Activated CD4-positive, alpha-beta T cell treated with anti-CD3 and anti-CD28 coated beads, Interleukin-2, amount 10 ng/mL, durations not matched to agents 7 days and 5 days (primary cell): ENCODE results near the gene RPS3A. TPM values are rescaled to one million over a fixed set of nuclear protein-coding genes. Genes with fewer than 3 reads are reported as not detected.

ENCODE experiments used
- total RNA-seq, 2 experiments: library from RNA; stranded (reverse); gene quantifications; one replicate each; pipeline ENCODE4 v1.2.3, GENCODE V29; 2021

The RPS3A gene
- total RNA-seq, 2 experiments from 2014 or later = 1,755 to 1,802 TPM

Other genes with a start within 250 kb of the RPS3A start
- 10 to 100 TPM; 44.7 to 49.6 TPM for gene LRBA, start 84.3 kb upstream of the RPS3A start, total RNA-seq
- gene PRSS48, start 177.5 kb downstream of the RPS3A start, total RNA-seq = not detected
- gene SH3D19, start 226.0 kb downstream of the RPS3A start, total RNA-seq = not detected